GM18499 (cell line): ENCODE measurements around the gene ACTBL2.
"Not testable (repeated sequence)": the region's sequence is repeated elsewhere in the genome, so short reads cannot be mapped to it uniquely, and the experiment has no call there.

Source experiments
- ATAC-seq: cut with Tn5 transposase; IDR thresholded peaks from one replicate; pipeline ENCODE4 v1.9.1; 2021; ENCODE audit warnings: moderate number of reproducible peaks; ENCODE audit not compliant: insufficient read depth, unreplicated experiment

The ACTBL2 gene

GRCh38 chr5:57482671-57483106 is at the start of gene ACTBL2:
Gene ACTBL2, minus strand, starts transcription at chr5:57482811. Its CDS starts 104 bp downstream, at chr5:57482707.
- no peak for ATAC-seq

- no peak for ATAC-seq
Observed at GRCh38 chr5:57531333-57531732, 48.7 kb upstream of the ACTBL2 start.

GRCh38 chr5:57529864-57530263 is 47.3 kb upstream of the ACTBL2 start:
- peak; percentile 67 for ATAC-seq

- ATAC-seq: no peak
Observed at GRCh38 chr5:57527870-57528269, 45.3 kb upstream of the ACTBL2 start.

- no peak for ATAC-seq
Observed at GRCh38 chr5:57524348-57525060, 41.9 kb upstream of the ACTBL2 start.

GRCh38 chr5:57522477-57522876 is 39.9 kb upstream of the ACTBL2 start:
- not testable (repeated sequence) for ATAC-seq

GRCh38 chr5:57518415-57518814 is 35.8 kb upstream of the ACTBL2 start:
- ATAC-seq: not testable (repeated sequence)

- no peak for ATAC-seq
Observed at GRCh38 chr5:57517250-57517649, 34.6 kb upstream of the ACTBL2 start.

- no peak for ATAC-seq
Observed at GRCh38 chr5:57513785-57514184, 31.2 kb upstream of the ACTBL2 start.

GRCh38 chr5:57511321-57511720 is 28.7 kb upstream of the ACTBL2 start:
- ATAC-seq: no peak

- ATAC-seq: no peak
Observed at GRCh38 chr5:57509501-57510260, 27.1 kb upstream of the ACTBL2 start.

- ATAC-seq: no peak
Observed at GRCh38 chr5:57508211-57508610, 25.6 kb upstream of the ACTBL2 start.

- ATAC-seq: no peak
Observed at GRCh38 chr5:57505272-57506200, 22.9 kb upstream of the ACTBL2 start.

GRCh38 chr5:57504357-57504756 is 21.7 kb upstream of the ACTBL2 start:
- ATAC-seq: no peak

GRCh38 chr5:57503433-57503832 is 20.8 kb upstream of the ACTBL2 start:
- no peak for ATAC-seq

- no peak for ATAC-seq
Observed at GRCh38 chr5:57501414-57502201, 19.0 kb upstream of the ACTBL2 start.

- ATAC-seq: peak; percentile 76
Observed at GRCh38 chr5:57499262-57500050, 16.8 kb upstream of the ACTBL2 start.

GRCh38 chr5:57497733-57498132 is 15.1 kb upstream of the ACTBL2 start:
- no peak for ATAC-seq
